HepG2 (cell line): ENCODE data around the gene SUSD6. TPM values are rescaled to one million over a fixed set of nuclear protein-coding genes. Genes with fewer than 3 reads are reported as not detected.
A peak's percentile ranks its signal among the peaks of the same experiment; 100 is the strongest.

ENCODE experiments used
- ADNP ChIP-seq: sonication (generic); formaldehyde crosslinking; IDR thresholded peaks from 2 replicates; pipeline ENCODE4 v1.4.0; 2020; ENCODE audit warnings: missing genetic modification reagents
- AHDC1 ChIP-seq: sonication (generic); formaldehyde crosslinking; IDR thresholded peaks from 2 replicates; pipeline ENCODE4 v1.5.1; 2020; ENCODE audit warnings: mild to moderate bottlenecking, missing genetic modification reagents, borderline replicate concordance
- EP300 ChIP-seq, 3 experiments: sonication (generic) in 1 of 3; formaldehyde crosslinking in 1 of 3; IDR thresholded peaks; 2 replicates each; pipeline versions ENCODE4 v1.5.1 to v1.6.1; 2011 to 2020; ENCODE audit warnings: low read depth in 2 of 3, low read length in 2 of 3, borderline replicate concordance in 1 of 3, improper control_type of control experiment in 1 of 3, mild to moderate bottlenecking in 1 of 3, missing genetic modification reagents in 1 of 3, moderate library complexity in 1 of 3
- MLXIP ChIP-seq: sonication (generic); formaldehyde crosslinking; IDR thresholded peaks from 2 replicates; pipeline ENCODE4 v1.9.0; 2021; ENCODE audit warnings: missing genetic modification reagents, borderline replicate concordance
- SCMH1 ChIP-seq: sonication (generic); formaldehyde crosslinking; IDR thresholded peaks from 2 replicates; pipeline ENCODE4 v1.9.0; 2021; ENCODE audit warnings: missing genetic modification reagents, mild to moderate bottlenecking, borderline replicate concordance
- SIN3B ChIP-seq: fragments of 150-350 bp; IDR thresholded peaks from 2 replicates; pipeline ENCODE4 v1.6.1; 2014; ENCODE audit warnings: low read length
- SRSF9 ChIP-seq: fragments of 200-400 bp; formaldehyde crosslinking; IDR thresholded peaks from 2 replicates; pipeline ENCODE4 v1.6.1; 2018; ENCODE audit warnings: borderline replicate concordance, mild to moderate bottlenecking, low read depth, low read length; ENCODE audit not compliant: insufficient read depth, poor library complexity, severe bottlenecking
- ZBTB7A ChIP-seq: sonication (generic); formaldehyde crosslinking; IDR thresholded peaks from 2 replicates; pipeline ENCODE4 v1.8.0; 2022; ENCODE audit warnings: mild to moderate bottlenecking, missing genetic modification reagents
- ZFP36L2 ChIP-seq: sonication (generic); formaldehyde crosslinking; IDR thresholded peaks from 2 replicates; pipeline ENCODE4 v1.4.0; 2020; ENCODE audit warnings: missing genetic modification reagents
- ZNF12 ChIP-seq: sonication (generic); formaldehyde crosslinking; IDR thresholded peaks from 2 replicates; pipeline ENCODE4 v1.5.0; 2020; ENCODE audit warnings: missing genetic modification reagents
- ZNF362 ChIP-seq: sonication (generic); formaldehyde crosslinking; IDR thresholded peaks from 2 replicates; pipeline ENCODE4 v1.4.0; 2020; ENCODE audit warnings: missing genetic modification reagents, mild to moderate bottlenecking, borderline replicate concordance
- ZNF567 ChIP-seq: sonication (generic); formaldehyde crosslinking; IDR thresholded peaks from 2 replicates; pipeline ENCODE4 v1.8.1; 2023; ENCODE audit warnings: mild to moderate bottlenecking, missing genetic modification reagents, borderline replicate concordance
- ZNF891 ChIP-seq: sonication (generic); formaldehyde crosslinking; IDR thresholded peaks from 2 replicates; pipeline ENCODE4 v1.5.0; 2020; ENCODE audit warnings: mild to moderate bottlenecking, missing genetic modification reagents
- ZSCAN21 ChIP-seq: sonication (generic); formaldehyde crosslinking; IDR thresholded peaks from 2 replicates; pipeline ENCODE4 v1.8.0; 2022; ENCODE audit warnings: mild to moderate bottlenecking, missing genetic modification reagents, moderate library complexity, borderline replicate concordance
- polyA plus RNA-seq, 8 experiments: library from polyadenylated mRNA; depleted of rRNA in 3 of 8; stranded (reverse) in 7 of 8; unstranded in 1 of 8; fragments of >200 nt; fragmentation: Illumina TruSeq in 4 of 8; extraction: Trizol in 4 of 8; gene quantifications; 2 replicates each; pipeline versions ENCODE4 v1.2.1 to v1.2.3, GENCODE V29; 2011 to 2016; ENCODE audit warnings: low read depth in 4 of 8, missing spikeins in 1 of 8, mixed read lengths in 1 of 8; ENCODE audit not compliant: insufficient read depth in 1 of 8
- total RNA-seq, 5 experiments: library from RNA; depleted of rRNA; stranded (reverse); fragments of >200 nt; fragmentation: Illumina TruSeq; extraction: Trizol; gene quantifications; 2 replicates each; pipeline ENCODE4 v1.2.3, GENCODE V29; 2016; ENCODE audit warnings: low read depth in 1 of 5
- TF ChIP-seq, protein P1 (sequence below): sonication (generic); formaldehyde crosslinking; conservative IDR thresholded peaks from 2 replicates; pipeline ENCODE4 v1.4.0; 2020; ENCODE audit warnings: missing genetic modification reagents

SUSD6 gene
- total and polyA plus RNA-seq, 2 of the 13 experiments (the other 11 are each of a cell fraction or from before 2014, with no cell fraction given) = 7.2 to 7.4 TPM

DNA sequence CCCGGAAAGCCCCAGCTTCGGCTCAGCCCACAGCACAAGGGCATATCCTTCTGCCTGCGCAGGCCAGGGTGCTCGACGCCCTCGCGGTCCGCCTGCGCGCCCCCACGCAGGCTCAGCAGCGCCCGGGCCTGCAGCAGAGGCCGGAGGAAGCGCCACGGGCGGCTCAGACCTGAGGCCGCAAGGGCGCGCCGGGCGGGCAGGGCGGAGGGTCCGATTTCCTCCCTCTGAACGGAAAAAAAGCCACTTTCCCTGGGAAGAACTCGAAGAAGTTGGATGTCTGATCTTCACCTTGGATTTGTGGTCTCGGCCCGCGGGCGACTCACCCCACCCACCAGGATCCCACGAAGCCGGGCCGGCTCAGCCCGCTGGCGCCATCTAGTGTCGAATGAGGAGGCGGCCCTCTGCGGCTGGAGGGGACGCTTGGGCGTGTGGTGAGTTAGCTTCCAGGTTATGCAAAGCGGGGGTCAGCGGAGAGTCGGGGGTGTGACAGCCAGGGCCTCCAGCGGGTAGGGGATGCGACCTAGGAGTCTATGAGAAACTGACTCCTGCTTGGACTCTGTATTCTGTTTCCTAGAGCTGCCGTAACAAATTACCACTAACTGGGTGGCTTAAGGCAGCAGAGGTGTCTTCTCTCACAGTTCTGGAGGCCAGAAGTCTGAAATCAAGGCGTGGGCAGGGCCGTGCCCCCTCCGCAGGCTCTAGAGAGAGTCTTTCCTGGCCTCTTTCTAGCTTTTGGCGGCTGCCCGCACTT, 115.5 kb downstream of the SUSD6 start (continued):
- TF ChIP-seq AHDC1 (no peak), ADNP (CRISPR knock-in tag) (no peak), ZFP36L2 (CRISPR knock-in tag) (no peak), SIN3B (no peak), ZNF362 (CRISPR knock-in tag) (no peak), ZNF891 (CRISPR knock-in tag) (peak; percentile 80), ZBTB7A (CRISPR knock-in tag) (peak; percentile 42; the same call in 1 of the 2 replicates), ZNF567 (CRISPR knock-in tag) (0 out of 2 replicates have a peak, but pooled peaks have one; percentile 40), SRSF9 (no peak), MLXIP (CRISPR knock-in tag) (no peak), ZSCAN21 (CRISPR knock-in tag) (0 out of 2 replicates have a peak, but pooled peaks have one; percentile 18), ZNF12 (CRISPR knock-in tag) (no peak), SCMH1 (no peak), EP300 (IDR thresholded peaks at IDR 0.05; ENCODE audit: low read depth in 2 of 2, low read length in 2 of 2) (no peak), EP300 (CRISPR knock-in tag; IDR thresholded peaks at IDR 0.05; ENCODE audit: borderline replicate concordance) (no peak)
- TF ChIP-seq, protein P1, sequence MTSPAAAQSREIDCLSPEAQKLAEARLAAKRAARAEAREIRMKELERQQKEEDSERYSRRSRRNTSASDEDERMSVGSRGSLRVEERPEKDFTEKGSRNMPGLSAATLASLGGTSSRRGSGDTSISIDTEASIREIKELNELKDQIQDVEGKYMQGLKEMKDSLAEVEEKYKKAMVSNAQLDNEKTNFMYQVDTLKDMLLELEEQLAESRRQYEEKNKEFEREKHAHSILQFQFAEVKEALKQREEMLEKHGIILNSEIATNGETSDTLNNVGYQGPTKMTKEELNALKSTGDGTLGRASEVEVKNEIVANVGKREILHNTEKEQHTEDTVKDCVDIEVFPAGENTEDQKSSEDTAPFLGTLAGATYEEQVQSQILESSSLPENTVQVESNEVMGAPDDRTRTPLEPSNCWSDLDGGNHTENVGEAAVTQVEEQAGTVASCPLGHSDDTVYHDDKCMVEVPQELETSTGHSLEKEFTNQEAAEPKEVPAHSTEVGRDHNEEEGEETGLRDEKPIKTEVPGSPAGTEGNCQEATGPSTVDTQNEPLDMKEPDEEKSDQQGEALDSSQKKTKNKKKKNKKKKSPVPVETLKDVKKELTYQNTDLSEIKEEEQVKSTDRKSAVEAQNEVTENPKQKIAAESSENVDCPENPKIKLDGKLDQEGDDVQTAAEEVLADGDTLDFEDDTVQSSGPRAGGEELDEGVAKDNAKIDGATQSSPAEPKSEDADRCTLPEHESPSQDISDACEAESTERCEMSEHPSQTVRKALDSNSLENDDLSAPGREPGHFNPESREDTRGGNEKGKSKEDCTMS (CRISPR knock-in tag) = no peak
